HG02610 (cell line): Measurements from ENCODE around the gene TRIM71.
A peak's percentile ranks its signal among the peaks of the same experiment; 100 is the strongest.

Experiments
- ATAC-seq: cut with Tn5 transposase; IDR thresholded peaks from one replicate; pipeline ENCODE4 v1.9.1; 2021; ENCODE audit warnings: mild to moderate bottlenecking, moderate library complexity; ENCODE audit not compliant: unreplicated experiment

TRIM71 gene

GRCh38 chr3:32886911-32887310, 69.1 kb downstream of the TRIM71 start:
- ATAC-seq, result no peak

- peak; percentile 85 for ATAC-seq
Observed at GRCh38 chr3:32888739-32889138, 70.9 kb downstream of the TRIM71 start.

- ATAC-seq, result no peak
Observed at GRCh38 chr3:32890420-32891276, 72.9 kb downstream of the TRIM71 start.

GRCh38 chr3:32891365-32891764, 73.6 kb downstream of the TRIM71 start:
- no peak for ATAC-seq

- no peak for ATAC-seq
Observed at GRCh38 chr3:32892625-32893598, 75.1 kb downstream of the TRIM71 start.

- ATAC-seq, result no peak
Observed at GRCh38 chr3:32894977-32895376, 77.2 kb downstream of the TRIM71 start.

GRCh38 chr3:32895701-32896100, 77.9 kb downstream of the TRIM71 start:
- ATAC-seq, result no peak

- no peak for ATAC-seq
Observed at GRCh38 chr3:32896143-32896542, 78.3 kb downstream of the TRIM71 start.

GRCh38 chr3:32897001-32897601, 79.3 kb downstream of the TRIM71 start:
- ATAC-seq, result no peak

GRCh38 chr3:32897981-32898623, 80.3 kb downstream of the TRIM71 start:
- ATAC-seq, result no peak

GRCh38 chr3:32899265-32899664, 81.5 kb downstream of the TRIM71 start:
- ATAC-seq, result no peak

- no peak for ATAC-seq
Observed at GRCh38 chr3:32901005-32901932, 83.5 kb downstream of the TRIM71 start.

- ATAC-seq, result peak; percentile 43
Observed at GRCh38 chr3:32902887-32903371, 85.1 kb downstream of the TRIM71 start.

GRCh38 chr3:32903953-32904352, 86.2 kb downstream of the TRIM71 start:
- no peak for ATAC-seq

- ATAC-seq, result no peak
Observed at GRCh38 chr3:32909999-32910398, 92.2 kb downstream of the TRIM71 start.

GRCh38 chr3:32910954-32911353, 93.2 kb downstream of the TRIM71 start:
- ATAC-seq, result no peak

- ATAC-seq, result no peak
Observed at GRCh38 chr3:32912046-32912445, 94.2 kb downstream of the TRIM71 start.

- no peak for ATAC-seq
Observed at GRCh38 chr3:32913790-32914446, 96.1 kb downstream of the TRIM71 start.

GRCh38 chr3:32919920-32920319, 102.1 kb downstream of the TRIM71 start:
- no peak for ATAC-seq
